ENCODE measurements around the gene SFR1. TPM values are rescaled to one million over a fixed set of nuclear protein-coding genes. Genes with fewer than 3 reads are reported as not detected.

Gene SFR1
- total RNA-seq, 1 experiment from 2014 or later = 9.9 TPM

DNA sequence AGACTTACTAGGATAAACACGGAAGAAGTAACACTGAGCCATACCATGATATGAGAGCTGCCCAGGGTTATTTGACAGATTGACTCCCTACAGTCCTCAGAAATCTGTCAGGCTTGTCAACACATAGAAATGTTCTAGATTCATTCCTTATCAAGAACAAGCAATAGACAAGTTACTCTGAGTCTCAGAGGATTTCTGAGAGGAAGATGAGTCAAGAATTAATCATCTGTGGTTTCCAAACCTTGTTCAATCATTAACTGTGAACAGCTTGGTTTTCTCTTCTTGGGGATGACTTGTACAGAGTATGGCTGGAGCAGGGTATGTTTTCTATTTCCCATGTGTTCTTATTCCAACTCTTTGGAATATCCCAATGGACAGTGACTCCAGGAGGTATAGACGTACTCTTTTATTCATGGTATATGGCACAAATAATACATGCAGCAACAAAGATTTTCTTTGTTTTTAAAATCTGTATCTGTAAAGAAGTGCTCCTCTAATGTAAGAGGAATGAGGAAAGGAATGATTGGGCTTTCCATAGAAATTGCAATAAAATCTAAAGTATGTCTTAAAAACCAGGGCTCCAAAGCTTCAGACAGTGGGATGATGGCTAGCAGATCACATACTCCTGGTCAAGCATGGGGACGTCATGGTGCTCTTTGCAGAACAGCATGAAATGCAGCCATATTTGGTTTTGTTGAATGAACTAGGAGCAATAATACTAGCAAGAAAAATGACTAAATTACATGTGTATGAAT, 11.9 kb upstream of the SFR1 start:
- ATAC-seq (no peak), DNase-seq (ENCODE audit: low spot score) (no peak)
- Mint-ChIP-seq H3K27me3 (ENCODE audit: low read depth) (no peaks in the 10 kb centered on the region; the same call in 1 of the 2 replicates), H3K36me3 (no peaks in the 10 kb centered on the region), H3K4me3 (no peak overlapping the region), H3K27ac (no peak overlapping the region), H3K4me1 (peaks cover 9% of the 10 kb centered on the region), H3K9me3 (no peaks in the 10 kb centered on the region)
- CTCF ChIA-PET = interaction anchor here (1.0 kb wide), 1 partner anchor 243 kb away, joined by 3 read pairs; the partner anchor contains the start of gene CFAP58
- POLR2A ChIA-PET = interaction anchor here (0.7 to 1.4 kb wide), 2 partner anchors 12 to 147 kb away, joined by 3 to 5 read pairs; partner anchors contain the start of gene SFR1
- TF ChIP-seq ZNF416 (CRISPR knock-in tag; IDR thresholded peaks at IDR 0.05) (no peak), ELF4 (CRISPR knock-in tag; IDR thresholded peaks at IDR 0.05; ENCODE audit: low read depth) (no peak)

DNA sequence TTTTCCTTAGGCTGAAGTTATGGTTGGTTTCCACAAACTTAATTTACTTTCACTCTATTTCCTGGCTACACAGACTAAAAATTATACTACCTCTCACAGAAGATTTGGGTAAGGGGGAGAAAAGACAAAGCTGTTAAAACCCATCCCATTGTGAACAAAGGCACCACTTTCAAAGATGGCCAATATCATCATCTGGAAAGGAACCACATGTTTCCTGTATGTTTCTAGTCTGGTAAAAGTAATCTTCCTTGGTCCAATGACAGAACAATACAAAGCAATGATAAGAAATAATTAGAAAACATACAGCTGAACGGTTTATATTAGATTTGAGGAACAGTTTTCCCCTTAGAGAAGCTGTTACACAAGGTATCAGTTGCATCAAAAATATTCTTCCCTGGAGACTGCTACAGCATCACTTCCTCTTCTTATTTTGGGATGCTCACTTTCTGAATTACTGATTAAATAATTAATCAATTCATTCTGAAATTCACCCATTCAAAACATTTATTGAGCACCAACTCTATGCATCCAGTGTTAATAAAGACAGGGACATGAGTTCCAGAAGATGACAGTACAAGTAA, 8.5 kb upstream of the SFR1 start:
- POLR2A ChIA-PET = interaction anchor here (0.7 kb wide), 1 partner anchor 9 kb away, joined by 3 read pairs; no protein-coding TSS in a partner anchor
- ATAC-seq (no peak), DNase-seq (ENCODE audit: low spot score) (no peak)
- no peak for TF ChIP-seq NFATC4 (CRISPR knock-in tag; IDR thresholded peaks at IDR 0.05)
- TF ChIP-seq ESRRA (CRISPR knock-in tag; IDR thresholded peaks at IDR 0.05; ENCODE audit: borderline replicate concordance) = no peak
- TF ChIP-seq, protein P1, sequence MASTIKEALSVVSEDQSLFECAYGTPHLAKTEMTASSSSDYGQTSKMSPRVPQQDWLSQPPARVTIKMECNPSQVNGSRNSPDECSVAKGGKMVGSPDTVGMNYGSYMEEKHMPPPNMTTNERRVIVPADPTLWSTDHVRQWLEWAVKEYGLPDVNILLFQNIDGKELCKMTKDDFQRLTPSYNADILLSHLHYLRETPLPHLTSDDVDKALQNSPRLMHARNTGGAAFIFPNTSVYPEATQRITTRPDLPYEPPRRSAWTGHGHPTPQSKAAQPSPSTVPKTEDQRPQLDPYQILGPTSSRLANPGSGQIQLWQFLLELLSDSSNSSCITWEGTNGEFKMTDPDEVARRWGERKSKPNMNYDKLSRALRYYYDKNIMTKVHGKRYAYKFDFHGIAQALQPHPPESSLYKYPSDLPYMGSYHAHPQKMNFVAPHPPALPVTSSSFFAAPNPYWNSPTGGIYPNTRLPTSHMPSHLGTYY (CRISPR knock-in tag; IDR thresholded peaks at IDR 0.05) = no peak
- no peak for TF ChIP-seq FOXP1 (CRISPR knock-in tag; IDR thresholded peaks at IDR 0.05; ENCODE audit: borderline replicate concordance)
- TF ChIP-seq OVOL2 (CRISPR knock-in tag; IDR thresholded peaks at IDR 0.05; ENCODE audit: borderline replicate concordance) = no peak
- no peak for TF ChIP-seq ETV6 (CRISPR knock-in tag; IDR thresholded peaks at IDR 0.05)
- TF ChIP-seq EMX1 (CRISPR knock-in tag; IDR thresholded peaks at IDR 0.05) = no peak
- TF ChIP-seq, protein P2, sequence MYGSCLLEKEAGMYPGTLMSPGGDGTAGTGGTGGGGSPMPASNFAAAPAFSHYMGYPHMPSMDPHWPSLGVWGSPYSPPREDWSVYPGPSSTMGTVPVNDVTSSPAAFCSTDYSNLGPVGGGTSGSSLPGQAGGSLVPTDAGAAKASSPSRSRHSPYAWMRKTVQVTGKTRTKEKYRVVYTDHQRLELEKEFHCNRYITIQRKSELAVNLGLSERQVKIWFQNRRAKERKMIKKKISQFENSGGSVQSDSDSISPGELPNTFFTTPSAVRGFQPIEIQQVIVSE (CRISPR knock-in tag; IDR thresholded peaks at IDR 0.05; ENCODE audit: borderline replicate concordance) = no peak
- TF ChIP-seq ZNF317 (CRISPR knock-in tag; IDR thresholded peaks at IDR 0.05; ENCODE audit: borderline replicate concordance, low read depth) = no peak
- TF ChIP-seq, protein P3, sequence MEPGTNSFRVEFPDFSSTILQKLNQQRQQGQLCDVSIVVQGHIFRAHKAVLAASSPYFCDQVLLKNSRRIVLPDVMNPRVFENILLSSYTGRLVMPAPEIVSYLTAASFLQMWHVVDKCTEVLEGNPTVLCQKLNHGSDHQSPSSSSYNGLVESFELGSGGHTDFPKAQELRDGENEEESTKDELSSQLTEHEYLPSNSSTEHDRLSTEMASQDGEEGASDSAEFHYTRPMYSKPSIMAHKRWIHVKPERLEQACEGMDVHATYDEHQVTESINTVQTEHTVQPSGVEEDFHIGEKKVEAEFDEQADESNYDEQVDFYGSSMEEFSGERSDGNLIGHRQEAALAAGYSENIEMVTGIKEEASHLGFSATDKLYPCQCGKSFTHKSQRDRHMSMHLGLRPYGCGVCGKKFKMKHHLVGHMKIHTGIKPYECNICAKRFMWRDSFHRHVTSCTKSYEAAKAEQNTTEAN (CRISPR knock-in tag; IDR thresholded peaks at IDR 0.05) = no peak
- TF ChIP-seq, protein P4, sequence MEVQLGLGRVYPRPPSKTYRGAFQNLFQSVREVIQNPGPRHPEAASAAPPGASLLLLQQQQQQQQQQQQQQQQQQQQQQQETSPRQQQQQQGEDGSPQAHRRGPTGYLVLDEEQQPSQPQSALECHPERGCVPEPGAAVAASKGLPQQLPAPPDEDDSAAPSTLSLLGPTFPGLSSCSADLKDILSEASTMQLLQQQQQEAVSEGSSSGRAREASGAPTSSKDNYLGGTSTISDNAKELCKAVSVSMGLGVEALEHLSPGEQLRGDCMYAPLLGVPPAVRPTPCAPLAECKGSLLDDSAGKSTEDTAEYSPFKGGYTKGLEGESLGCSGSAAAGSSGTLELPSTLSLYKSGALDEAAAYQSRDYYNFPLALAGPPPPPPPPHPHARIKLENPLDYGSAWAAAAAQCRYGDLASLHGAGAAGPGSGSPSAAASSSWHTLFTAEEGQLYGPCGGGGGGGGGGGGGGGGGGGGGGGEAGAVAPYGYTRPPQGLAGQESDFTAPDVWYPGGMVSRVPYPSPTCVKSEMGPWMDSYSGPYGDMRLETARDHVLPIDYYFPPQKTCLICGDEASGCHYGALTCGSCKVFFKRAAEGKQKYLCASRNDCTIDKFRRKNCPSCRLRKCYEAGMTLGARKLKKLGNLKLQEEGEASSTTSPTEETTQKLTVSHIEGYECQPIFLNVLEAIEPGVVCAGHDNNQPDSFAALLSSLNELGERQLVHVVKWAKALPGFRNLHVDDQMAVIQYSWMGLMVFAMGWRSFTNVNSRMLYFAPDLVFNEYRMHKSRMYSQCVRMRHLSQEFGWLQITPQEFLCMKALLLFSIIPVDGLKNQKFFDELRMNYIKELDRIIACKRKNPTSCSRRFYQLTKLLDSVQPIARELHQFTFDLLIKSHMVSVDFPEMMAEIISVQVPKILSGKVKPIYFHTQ (CRISPR knock-in tag; IDR thresholded peaks at IDR 0.05) = no peak
- TF ChIP-seq, protein P5, sequence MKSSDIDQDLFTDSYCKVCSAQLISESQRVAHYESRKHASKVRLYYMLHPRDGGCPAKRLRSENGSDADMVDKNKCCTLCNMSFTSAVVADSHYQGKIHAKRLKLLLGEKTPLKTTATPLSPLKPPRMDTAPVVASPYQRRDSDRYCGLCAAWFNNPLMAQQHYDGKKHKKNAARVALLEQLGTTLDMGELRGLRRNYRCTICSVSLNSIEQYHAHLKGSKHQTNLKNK (CRISPR knock-in tag; IDR thresholded peaks at IDR 0.05) = no peak
- TF ChIP-seq, protein P6, sequence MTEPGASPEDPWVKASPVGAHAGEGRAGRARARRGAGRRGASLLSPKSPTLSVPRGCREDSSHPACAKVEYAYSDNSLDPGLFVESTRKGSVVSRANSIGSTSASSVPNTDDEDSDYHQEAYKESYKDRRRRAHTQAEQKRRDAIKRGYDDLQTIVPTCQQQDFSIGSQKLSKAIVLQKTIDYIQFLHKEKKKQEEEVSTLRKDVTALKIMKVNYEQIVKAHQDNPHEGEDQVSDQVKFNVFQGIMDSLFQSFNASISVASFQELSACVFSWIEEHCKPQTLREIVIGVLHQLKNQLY (CRISPR knock-in tag; IDR thresholded peaks at IDR 0.05) = no peak
- TF ChIP-seq ZBTB21 (CRISPR knock-in tag; IDR thresholded peaks at IDR 0.05; ENCODE audit: borderline replicate concordance) = no peak
- TF ChIP-seq, protein P7, sequence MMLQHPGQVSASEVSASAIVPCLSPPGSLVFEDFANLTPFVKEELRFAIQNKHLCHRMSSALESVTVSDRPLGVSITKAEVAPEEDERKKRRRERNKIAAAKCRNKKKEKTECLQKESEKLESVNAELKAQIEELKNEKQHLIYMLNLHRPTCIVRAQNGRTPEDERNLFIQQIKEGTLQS (CRISPR knock-in tag; conservative IDR thresholded peaks at IDR 0.05) = no peak
- no peaks in the 10 kb centered on the region for H3K4me1 Mint-ChIP-seq
- H3K27ac Mint-ChIP-seq = no peak overlapping the region
- no peaks in the 10 kb centered on the region; the same call in 1 of the 2 replicates for H3K27me3 Mint-ChIP-seq (ENCODE audit: low read depth)
- no peak overlapping the region for H3K4me3 Mint-ChIP-seq
- no peaks in the 10 kb centered on the region for H3K9me3 Mint-ChIP-seq
- CTCF ChIA-PET = no interaction called here
- no peaks in the 10 kb centered on the region for H3K36me3 Mint-ChIP-seq

Measured in WTC11 (cell line).